Caki2 (cell line): ENCODE measurements around the gene ARID3B. TPM values are rescaled to one million over a fixed set of nuclear protein-coding genes. Genes with fewer than 3 reads are reported as not detected.

Experiments used
- DNase-seq: peaks from one replicate; pipeline ENCODE4 v3.0.0-alpha.2; 2015; ENCODE audit warnings: low read depth
- in situ Hi-C: cut with HindIII; loops from 2 replicates; pipeline ENCODE4 v1.10.0; 2016; ENCODE audit warnings: low sequenced_read_pairs, low pct_unique_long_range_greater_than_20kb, mixed read lengths
- total RNA-seq: library from RNA; depleted of rRNA; stranded (reverse); fragments of >200 nt; shearing (Covaris generic); gene quantifications from 2 replicates; pipeline ENCODE4 v1.2.3, GENCODE V29; 2014; ENCODE audit warnings: low replicate concordance

ARID3B gene
- total RNA-seq, 1 experiment from 2014 or later, result 0.68 TPM

DNA sequence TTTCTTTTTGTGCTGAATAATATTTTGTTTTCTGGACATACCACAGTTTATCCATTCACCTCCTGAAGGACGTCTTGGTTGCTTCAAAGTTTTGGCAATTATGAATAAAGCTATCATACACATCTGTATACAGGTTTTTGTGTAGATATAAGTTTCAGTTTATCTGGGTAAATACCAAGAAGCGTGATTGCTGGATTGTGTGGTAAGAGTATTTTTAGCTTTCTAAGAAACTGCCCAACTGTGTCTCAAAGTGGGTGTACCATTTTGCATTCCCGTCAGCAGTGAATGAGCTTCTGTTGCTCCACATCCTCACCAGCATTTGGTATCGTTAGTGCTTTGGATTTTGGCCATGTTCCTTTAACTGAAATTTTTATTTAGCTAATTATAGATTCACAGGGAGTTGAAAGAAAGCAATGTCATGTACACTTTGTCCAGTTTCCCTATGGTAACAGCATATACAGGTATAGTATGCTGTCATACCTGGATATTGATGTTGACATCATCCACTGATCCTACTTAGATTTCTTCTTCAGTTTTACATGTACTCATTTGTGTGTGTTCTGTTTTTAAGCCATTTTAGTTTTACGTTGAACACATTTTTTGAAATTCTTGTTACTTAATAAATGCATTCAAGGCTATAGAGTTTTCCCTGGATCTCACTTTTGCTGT, 11.9 kb downstream of the ARID3B start:
- no peak for DNase-seq
- in situ Hi-C loops, result no loop called here

DNA sequence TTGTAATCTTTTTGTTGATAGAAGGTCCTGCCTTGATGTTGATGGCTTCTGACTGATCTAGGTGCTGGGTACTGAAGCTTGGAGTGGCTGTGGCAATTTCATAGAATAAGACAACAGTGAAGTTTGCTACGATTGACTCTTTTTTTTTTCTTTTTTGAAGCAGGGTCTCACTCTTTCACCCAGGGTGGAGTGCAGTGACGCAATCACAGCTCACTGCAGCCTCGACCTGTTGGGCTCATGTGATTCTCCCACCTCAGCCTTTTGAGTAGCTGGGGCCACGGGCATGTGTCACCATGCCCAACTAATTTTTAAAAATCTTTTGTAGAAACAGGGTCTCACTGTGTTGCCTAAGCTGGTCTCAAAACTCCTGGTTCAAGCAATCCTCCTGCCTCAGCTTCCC, 14.2 kb downstream of the ARID3B start:
- no peak for DNase-seq
- in situ Hi-C loops, result no loop called here

DNA sequence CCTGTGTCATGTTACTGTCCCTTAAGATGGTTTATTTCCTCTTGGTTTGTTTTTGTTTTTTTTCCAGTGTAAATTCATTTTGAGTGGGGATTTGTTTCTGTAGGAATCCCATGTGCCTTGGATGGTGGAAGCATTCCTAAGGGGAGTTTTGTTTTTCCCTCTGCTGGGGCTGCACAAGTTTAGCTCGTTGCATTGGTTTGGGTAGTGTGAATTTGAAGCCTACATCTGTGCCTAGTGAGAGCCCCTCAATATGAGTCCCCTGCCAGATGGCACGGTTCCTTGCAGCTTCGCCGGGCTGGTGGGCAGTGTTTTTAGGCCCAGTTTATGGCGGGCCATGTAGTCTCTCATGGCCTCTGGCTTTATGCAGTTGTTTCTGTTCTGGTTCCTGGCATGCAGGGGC, 17.7 kb downstream of the ARID3B start:
- in situ Hi-C loops, result no loop called here
- no peak for DNase-seq

DNA sequence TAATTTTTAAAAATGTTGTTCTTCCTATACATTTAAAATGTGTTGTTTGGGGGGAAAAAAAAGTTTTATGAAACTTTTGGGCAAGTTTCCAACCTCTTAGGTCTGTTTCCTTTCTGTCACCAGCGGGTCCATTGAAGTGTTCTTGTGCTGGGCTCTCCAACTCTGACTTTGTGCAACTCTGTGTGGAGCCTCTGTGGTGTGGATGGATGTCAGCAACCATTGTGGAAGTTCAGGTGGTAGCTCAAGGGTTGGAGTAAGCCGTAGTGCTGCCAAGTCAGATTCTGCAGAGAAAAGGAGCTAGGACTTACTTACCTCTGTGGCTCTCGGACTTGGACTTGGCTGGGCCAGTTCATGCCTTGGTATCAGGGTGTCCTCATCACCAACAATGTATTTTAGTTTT, 22.4 kb downstream of the ARID3B start:
- in situ Hi-C loops, result no loop called here
- no peak for DNase-seq

DNA sequence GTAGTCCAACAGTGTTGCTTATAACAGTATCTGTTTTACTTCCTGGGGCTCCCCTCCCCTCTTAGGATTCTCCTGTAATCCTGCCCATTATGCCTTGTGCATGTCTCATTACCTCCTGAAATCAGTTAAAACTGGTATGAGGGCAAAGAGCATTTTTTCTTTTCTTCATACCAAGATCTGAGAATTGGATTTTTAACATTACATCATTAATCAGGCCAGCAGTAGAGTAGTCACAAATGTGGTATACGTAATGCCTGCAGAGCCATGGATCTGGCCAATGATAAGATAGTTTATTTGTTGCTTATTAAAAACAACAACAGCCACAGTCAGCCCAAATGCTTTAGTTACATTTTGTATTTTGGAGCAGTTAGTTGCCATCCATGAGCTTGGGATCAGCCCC, 23.2 kb downstream of the ARID3B start:
- in situ Hi-C loops, result no loop called here
- no peak for DNase-seq

DNA sequence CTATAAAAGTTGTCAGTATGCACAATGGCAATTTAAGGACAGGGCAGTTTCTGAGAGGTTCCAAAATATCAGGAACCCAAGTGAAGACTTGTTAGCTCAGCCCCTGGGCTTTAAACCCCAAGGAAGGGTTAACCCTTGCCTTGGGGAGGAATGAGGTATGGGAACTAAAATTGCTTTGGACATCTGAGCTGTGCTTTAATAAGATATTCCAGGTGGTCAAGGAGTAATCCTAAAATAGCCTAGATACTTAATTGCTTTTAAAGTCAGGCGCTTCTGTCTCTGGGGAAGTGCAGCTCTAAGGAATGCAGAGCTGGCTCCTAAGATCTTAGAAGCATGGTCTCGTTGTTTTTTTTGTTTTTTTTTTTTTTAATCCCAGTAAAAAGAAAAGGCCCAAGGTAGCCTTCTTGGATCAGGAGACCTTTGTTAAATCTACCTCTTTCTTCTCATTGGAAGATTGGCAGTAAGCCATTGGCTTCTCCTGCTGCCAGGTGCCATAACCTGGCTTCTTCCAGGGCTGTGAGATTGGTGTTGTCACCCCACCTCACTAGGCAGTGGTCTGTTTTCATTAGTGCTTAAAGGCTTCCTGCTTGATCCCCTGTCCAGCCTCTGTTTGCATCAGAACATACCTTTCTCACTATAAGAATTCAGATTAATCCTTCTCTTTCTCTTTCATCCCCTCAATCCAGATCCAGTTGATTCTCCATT, 24.5 kb downstream of the ARID3B start:
- DNase-seq, result no peak
- in situ Hi-C loops, result no loop called here

DNA sequence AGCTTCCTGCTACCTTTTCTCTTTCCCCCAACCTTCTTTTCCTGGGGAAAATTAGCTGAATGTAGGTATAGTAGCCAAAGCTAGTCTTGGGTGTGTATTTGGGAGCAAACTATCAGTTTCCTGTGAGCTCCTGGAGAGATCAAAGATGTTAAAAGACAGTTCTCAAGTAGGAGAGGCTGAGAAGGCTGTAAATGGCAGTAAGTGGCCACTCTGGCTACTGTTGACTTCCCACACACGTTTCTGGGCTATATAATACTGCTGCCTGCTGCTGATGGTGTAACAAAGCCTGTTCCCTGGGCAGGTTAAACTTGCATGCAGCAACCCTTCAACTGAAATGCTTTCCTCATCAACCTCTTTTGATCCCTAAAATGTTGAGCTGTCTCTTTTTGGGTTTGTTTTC, 27.6 kb downstream of the ARID3B start:
- in situ Hi-C loops, result no loop called here
- no peak for DNase-seq

DNA sequence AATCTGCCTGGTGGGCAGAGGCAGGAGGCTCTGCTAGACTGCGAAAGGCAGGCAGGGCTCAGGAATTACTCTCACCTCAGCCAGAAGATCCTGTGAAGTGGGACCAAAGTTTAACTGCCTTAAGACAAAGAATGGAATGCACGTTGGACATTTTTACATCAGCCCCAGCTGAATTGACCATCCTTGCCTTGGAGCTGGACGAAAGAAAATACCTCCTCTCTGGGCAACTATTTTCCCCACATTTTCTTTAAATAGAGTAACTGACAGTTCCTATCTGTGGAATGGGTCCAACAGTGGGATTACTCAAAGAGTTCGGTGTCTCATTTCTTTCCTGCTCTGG, 28.7 kb downstream of the ARID3B start:
- in situ Hi-C loops, result no loop called here
- DNase-seq, result no peak

DNA sequence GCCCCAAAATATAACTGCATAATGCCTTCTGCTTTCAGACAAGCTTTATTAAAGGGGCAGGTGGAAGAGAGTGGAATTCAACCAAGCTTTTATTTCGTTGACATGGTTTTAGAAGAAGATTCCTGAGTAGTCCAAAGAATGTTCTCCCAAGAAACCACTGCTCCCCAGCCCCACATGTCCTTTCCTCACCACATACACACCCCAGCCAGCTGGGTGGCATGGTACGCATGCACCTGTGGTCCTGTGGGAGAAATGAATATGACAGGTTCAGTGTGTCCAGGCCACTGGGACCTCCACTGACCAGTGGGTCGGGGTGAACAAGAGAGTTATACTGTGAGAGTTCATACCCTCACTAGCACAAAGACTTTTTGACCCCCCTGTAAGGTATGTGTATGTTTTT, 30.2 kb downstream of the ARID3B start:
- no peak for DNase-seq
- in situ Hi-C loops, result no loop called here

DNA sequence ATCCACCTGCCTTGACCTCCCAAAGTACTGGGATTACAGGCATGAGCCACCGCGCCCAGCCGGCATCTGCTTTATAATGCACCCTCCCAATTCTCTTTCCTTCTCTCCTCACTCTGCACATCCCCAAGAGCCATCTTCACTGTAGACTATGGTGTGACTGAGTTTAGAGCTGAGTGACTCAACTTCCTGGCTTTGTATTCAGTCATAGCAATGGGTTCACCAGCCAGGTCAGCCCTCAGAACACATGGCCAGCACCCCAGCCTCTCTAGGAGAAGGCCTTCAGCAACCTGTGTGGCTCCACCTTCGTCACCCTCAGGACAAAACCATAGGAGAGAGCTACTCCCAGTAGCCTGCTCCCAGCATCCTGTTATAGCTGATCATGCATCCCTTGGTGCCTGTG, 33.0 kb downstream of the ARID3B start:
- DNase-seq, result no peak
- in situ Hi-C loops, result no loop called here

DNA sequence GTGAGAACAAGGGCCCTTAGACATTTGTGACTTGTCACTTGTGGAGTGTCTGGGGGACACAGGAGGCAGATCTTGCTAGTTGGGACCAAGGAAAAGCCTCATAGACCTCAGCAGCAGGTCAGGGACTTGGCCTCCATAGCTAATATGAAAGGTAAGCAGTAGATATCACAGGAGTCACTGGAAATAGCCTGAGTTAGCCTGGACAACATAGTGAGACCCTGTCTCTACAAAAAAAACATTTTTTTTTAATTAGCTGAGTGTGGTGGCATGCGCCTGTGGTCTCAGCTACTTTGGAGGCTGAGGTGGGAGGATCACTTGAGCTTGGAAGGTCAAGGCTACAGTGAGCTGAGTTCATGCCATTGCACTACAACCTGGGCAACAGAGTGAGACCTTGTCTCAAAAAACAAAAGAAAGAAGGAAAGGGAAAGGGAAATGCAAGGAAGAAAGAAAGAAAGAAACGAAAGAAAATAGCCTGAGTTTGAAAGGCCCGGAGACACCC, 37.5 kb downstream of the ARID3B start:
- in situ Hi-C loops, result no loop called here
- DNase-seq, result no peak

DNA sequence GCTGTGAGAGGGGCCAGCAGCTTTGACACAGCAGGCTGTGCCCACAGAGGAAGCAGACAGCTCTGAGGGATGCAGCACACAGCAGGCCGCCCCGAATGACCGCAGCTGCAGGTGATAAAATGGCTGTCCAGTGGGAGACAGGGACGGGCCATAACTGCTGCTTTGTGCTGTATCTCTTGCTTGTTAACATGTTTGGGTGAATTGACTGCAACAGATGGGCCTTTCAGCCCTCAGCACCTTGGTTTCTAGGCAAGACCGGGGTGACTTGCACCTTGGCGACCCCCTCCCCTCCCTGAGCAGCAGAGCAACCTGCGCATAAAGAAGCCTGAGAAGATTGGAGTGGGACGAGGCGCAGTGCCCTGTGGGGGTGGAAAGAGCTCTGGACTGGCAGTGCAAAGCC, 38.0 kb downstream of the ARID3B start:
- no peak for DNase-seq
- in situ Hi-C loops, result no loop called here

DNA sequence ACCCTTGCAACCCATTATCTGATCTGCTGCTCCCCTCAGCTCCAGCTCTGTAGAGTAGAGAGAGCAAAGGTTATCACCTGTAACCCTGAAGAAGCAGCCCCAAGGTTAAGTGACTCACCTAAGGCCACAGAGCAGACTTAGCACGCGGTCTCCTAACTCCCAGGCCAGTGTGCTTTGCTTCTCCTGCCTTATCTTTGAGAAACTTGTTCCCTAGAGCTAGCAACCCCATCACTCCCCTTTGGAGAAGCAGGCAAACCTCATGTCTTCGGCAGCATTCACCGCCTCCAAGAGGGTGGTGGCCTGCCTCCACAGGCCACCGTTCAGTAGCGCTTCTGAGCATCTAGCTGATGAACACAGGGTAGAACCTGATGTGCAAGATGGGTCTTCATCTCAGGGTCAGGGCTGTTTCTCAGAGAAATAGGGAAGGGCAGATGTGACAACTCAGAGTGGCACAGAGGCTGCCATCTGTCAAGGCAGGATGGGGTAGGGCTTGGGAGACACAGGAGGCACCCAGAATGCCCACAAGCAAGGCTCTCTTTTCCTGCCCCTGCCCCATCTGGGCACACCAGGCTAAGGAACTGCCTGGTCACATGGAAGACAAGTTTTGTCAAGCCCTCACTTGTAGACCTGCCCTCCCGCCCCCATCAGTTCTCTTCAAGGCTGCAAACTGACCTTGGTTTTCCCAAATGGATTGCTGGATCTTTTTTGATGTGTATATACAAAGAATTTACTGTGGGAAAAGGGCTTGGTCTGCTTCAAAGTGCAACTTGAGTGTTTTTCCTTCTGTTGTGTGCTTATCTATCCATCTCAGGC, 39.7 kb downstream of the ARID3B start:
- in situ Hi-C loops, result no loop called here
- no peak for DNase-seq

DNA sequence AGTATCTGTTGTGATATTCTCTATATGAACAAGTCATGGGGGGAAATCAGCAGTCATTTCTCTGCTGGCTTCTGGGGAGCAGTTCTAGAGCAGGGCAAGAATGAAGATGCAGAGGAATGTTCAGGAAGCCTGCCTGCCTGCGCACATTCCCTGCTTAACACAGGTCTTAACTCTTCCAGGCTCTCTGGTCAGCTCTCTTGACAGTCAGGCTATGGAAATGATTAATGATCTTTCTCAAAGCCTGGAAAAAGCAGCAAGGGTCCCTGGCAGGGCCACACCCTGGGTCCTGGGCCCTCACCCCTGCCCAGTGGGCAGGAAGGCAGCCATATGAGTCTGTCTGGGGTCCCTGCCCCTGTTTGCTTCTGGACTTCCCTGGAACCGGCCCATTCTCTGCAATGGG, 43.2 kb downstream of the ARID3B start:
- no peak for DNase-seq
- in situ Hi-C loops, result no loop called here

DNA sequence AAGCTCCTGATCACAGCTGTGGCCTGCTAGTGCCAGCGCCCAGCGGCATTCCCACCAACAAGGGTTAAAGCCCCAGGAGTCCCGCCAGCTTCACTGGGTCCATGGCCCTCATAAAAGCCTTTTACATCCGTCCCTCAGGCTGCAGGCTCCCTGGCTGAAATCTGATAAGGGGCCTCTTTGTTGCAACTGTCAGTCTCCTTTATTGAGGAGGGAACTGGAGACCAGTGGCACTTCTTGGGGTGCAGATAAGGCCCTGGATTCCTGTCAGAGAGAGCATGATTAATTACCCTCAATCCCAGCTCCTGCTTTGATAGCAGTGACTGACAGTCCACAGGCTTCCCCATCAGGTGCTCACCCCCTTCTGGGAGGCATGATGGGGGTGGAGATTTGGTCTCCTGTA, 43.8 kb downstream of the ARID3B start:
- no peak for DNase-seq
- in situ Hi-C loops, result no loop called here

DNA sequence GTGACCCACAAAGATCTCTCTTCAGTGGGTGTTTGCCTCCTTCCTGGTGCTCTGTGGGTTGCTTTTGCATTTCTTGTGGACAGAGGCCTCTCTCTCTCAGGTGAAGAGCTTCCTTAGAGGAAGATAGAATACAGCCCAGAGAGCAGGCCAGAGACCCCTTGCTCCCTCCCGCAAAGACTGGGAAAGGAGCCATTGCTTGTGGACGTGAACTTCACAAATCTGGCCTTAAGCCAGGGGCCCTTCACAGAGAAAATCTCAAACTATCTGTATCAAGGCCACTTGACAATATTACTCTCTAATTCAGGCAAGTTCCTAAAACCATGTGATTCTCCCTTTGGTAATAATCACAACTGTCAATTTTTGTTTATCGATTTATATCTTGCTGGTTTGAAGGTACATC, 44.2 kb downstream of the ARID3B start:
- in situ Hi-C loops, result no loop called here
- no peak for DNase-seq

DNA sequence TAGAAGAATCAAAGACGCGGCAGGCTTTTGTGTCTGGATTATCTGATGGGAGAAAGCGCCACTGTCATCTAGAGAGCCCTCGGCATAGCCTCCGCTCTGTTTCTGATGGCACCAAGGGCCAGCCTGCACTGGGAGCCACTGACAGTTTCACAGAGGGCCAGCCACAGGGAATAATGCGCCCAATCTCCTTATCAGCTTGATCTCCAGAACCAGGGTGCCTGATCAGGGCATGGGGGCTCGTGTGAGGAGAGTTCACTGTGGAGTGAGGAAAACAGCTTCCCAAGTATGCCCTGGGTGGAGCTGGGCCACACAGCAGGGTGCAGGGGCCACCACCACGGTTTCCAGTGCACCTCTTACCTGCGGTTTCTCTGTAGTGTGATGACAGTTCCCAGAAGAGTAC, 44.8 kb downstream of the ARID3B start:
- in situ Hi-C loops, result no loop called here
- DNase-seq, result no peak

DNA sequence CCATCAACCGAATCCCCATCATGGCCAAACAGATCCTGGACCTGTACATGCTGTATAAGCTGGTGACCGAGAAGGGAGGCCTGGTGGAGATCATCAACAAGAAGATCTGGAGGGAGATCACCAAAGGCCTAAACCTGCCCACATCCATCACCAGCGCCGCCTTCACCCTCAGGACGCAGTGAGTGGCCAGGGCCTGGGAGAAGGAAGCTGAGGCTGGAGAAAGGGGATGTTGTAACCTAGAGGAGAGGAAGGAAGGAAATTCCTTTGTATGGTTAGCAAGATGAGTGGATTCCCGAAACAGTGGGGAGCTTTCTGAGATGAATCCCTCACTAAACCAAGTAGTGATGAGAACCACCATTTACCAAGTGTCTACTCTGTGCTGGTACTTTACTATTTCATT, 48.8 kb downstream of the ARID3B start:
- no peak for DNase-seq
- in situ Hi-C loops, result no loop called here

DNA sequence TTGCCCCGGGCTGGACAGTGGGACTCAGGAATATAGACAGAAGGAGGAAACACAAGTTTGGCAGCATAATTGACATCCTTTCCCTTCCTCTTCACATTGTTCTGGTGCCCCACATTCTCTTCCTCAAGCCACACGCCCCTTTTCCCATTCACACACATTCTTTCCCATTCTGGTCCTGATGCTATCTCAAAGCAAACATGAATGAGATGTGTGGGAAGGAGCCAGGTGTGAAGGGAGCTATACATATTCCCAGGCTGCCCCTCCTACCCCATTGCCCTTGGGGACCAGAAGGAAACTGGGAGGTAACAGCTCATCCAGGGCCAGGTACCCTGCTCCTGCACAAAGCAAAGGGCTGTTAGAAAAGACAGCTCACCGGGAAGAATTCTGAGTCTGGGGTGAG, 51.2 kb downstream of the ARID3B start:
- in situ Hi-C loops, result no loop called here
- DNase-seq, result no peak
